ENCODE results near the gene POLR1C.

The POLR1C gene

GRCh38 chr6:43509142-43509983 is 7.5 kb upstream of the POLR1C start:
- Histone ChIP-seq H3K27ac (replicated peaks) (no peak overlapping the region), H3K4me3 (replicated peaks; ENCODE audit: insufficient read depth, low read length) (peak overlapping the region; percentile 51), H3K27me3 (ENCODE audit: insufficient read depth, poor library complexity, severe bottlenecking) (peaks cover 3% of the 10 kb centered on the region)
- TF ChIP-seq CTCF (IDR thresholded peaks at IDR 0.05; ENCODE audit: insufficient read depth, low read length) (no peak), GABPA (IDR thresholded peaks at IDR 0.05; ENCODE audit: low read depth) (no peak), SPI1 (IDR thresholded peaks at IDR 0.05; ENCODE audit: borderline replicate concordance, low read depth) (no peak), POLR2AphosphoS5 (IDR thresholded peaks at IDR 0.05; ENCODE audit: low read depth) (no peak), REST (IDR thresholded peaks at IDR 0.05; ENCODE audit: insufficient replicate concordance, low read depth) (no peak)
- no peak for DNase-seq (ENCODE audit: low read depth in 1 of 2, low spot score in 1 of 2)

- peak in 1 of 2 experiments; percentile 56 for DNase-seq (ENCODE audit: low read depth in 1 of 2, low spot score in 1 of 2)
- Histone ChIP-seq H3K27me3 (ENCODE audit: insufficient read depth, poor library complexity, severe bottlenecking) (peaks cover 3% of the 10 kb centered on the region), H3K27ac (replicated peaks) (no peak within 1 kb of the TSS), H3K4me3 (replicated peaks; ENCODE audit: insufficient read depth, low read length) (peak within 1 kb of the TSS; percentile 51)
- no peak for TF ChIP-seq CTCF (IDR thresholded peaks at IDR 0.05; ENCODE audit: insufficient read depth, low read length)
- peak; percentile 34; the same call in 1 of the 2 replicates for TF ChIP-seq POLR2AphosphoS5 (IDR thresholded peaks at IDR 0.05; ENCODE audit: low read depth)
These were observed 6.7 kb upstream of the POLR1C start, which contains the start of gene LRRC73 for GRCh38 chr6:43509984-43510826. Gene LRRC73, minus strand, starts transcription at chr6:43510346. Its CDS starts 561 bp downstream, at chr6:43509785.

- no peak overlapping the region for H3K27ac ChIP-seq (replicated peaks)
- no peak overlapping the region for H3K4me3 ChIP-seq (replicated peaks; ENCODE audit: insufficient read depth, low read length)
These were observed 6.1 kb upstream of the POLR1C start for GRCh38 chr6:43510827-43511163.

More at GRCh38 chr6:43510827-43511163, 6.1 kb upstream of the POLR1C start:
- DNase-seq (ENCODE audit: low read depth in 1 of 2, low spot score in 1 of 2), result no peak
- TF ChIP-seq SPI1 (IDR thresholded peaks at IDR 0.05; ENCODE audit: borderline replicate concordance, low read depth), result no peak
- no peak for TF ChIP-seq CTCF (IDR thresholded peaks at IDR 0.05; ENCODE audit: insufficient read depth, low read length)
- no peak for TF ChIP-seq GABPA (IDR thresholded peaks at IDR 0.05; ENCODE audit: low read depth)
- TF ChIP-seq REST (IDR thresholded peaks at IDR 0.05; ENCODE audit: insufficient replicate concordance, low read depth), result no peak
- no peak for TF ChIP-seq POLR2AphosphoS5 (IDR thresholded peaks at IDR 0.05; ENCODE audit: low read depth)
- peaks cover 3% of the 10 kb centered on the region for H3K27me3 ChIP-seq (ENCODE audit: insufficient read depth, poor library complexity, severe bottlenecking)

All from HL-60 (cell line).